ENCODE results near the gene HELZ. TPM values are rescaled to one million over a fixed set of nuclear protein-coding genes. Genes with fewer than 3 reads are reported as not detected.
"Not testable (repeated sequence)": the region's sequence is repeated elsewhere in the genome, so short reads cannot be mapped to it uniquely, and the experiment has no call there.

Gene HELZ
- total RNA-seq, 1 donor from 2014 or later = 86.0 TPM

DNA sequence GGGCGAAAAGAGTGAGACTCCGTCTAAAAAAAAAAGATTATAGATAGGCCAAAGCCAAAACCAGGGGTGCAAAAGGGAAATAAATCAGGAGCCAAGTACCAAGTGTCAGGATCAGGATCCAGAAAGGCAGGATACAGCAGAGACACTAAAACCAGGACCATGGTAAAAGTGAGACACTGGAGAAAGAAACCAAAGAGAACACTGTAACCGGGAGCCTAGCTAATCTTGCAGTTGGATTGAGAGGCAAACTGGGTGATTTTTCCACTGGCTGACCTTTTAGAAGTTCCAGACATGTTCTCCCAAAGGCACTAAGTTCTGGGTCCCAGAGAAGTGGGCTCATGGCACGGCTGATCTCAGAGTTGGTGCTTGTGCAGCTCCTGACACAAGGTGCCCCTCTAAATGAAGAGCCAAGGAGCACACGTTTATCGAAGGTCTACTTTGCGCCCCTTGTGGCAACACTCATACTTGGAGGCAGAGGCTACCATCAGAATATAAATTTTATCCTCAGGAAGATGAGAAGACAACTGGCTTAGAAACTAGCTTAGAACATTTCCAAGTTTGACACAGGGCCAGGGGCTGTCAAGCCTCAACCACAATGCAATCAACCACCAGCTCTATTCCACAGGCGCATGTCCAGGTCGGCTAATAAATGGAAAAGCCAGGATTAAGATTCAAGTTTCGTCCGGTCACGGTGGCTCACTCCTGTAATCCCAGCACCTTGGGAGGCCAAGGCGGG lies 27.5 kb upstream of the HELZ start:
- intact Hi-C loops (cut with DNase I) = no loop called here
- DNase-seq (ENCODE audit: low spot score) (no peak), ATAC-seq (no peak)

DNA sequence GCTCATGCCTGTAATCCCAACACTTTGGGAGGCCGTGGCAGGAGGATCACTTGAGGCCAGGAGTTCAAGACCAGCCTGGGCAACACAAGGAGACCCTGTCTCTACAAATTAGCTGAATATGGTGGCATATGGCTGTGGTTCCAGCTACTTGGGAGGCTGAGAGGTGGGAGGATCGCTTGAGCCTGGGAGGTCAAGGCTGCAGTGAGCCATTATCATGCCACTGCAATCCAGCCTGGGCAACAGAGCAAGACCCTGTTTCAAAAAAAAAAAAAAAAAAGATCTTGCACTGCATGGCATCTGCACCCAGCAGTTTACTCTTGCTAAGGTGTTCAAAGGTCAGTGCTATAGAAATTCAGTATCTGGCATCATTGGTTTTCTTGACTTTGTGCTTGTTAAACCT lies 26.2 kb upstream of the HELZ start:
- DNase-seq (ENCODE audit: low spot score); intact Hi-C loops (cut with DNase I); ATAC-seq: not testable (repeated sequence)

DNA sequence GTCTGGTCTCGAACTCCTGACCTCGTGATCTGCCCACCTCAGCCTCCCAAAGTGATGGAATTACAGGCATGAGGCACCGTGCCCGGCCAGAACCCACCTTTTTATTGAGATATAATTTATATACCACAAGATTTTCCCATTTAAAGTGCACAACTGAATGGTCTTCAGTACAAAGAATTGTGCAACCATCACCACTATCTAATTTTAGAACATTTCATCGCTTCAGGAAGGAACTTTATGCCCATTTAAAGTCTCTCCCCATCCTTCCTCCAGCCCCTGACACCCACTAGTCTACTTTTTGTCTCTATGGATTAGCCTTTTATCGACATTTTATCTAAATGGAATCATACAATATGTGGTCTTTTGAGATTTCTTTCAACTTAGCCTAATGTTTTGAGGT lies 25.4 kb upstream of the HELZ start:
- intact Hi-C loops (cut with DNase I) = loop anchor here (1.0 kb wide), 1 partner anchor 33 kb away; no protein-coding TSS in a partner anchor
- no peak for ATAC-seq
- no peak for DNase-seq (ENCODE audit: low spot score)

DNA sequence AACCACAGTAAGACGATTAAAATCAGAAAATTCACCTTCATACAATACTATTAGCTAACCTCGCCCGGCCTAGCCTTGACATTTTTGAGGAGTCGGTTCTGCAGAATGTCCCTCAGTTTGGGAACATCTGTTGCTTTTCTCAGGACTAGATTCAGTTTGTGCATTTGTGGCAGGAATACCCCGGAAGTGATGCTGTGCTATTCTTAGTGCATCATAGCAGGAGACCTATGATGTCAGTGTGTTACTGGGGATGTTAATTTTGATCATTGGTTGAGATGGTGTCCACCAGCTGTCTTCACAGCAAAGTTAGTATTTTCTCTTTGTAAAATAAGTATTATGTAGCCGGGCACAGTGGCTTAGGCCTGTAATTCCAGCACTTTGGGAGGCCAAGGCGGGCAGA lies 21.5 kb upstream of the HELZ start:
- DNase-seq (ENCODE audit: low spot score) (peak; percentile 25), ATAC-seq (no peak)
- intact Hi-C loops (cut with DNase I) = no loop called here

DNA sequence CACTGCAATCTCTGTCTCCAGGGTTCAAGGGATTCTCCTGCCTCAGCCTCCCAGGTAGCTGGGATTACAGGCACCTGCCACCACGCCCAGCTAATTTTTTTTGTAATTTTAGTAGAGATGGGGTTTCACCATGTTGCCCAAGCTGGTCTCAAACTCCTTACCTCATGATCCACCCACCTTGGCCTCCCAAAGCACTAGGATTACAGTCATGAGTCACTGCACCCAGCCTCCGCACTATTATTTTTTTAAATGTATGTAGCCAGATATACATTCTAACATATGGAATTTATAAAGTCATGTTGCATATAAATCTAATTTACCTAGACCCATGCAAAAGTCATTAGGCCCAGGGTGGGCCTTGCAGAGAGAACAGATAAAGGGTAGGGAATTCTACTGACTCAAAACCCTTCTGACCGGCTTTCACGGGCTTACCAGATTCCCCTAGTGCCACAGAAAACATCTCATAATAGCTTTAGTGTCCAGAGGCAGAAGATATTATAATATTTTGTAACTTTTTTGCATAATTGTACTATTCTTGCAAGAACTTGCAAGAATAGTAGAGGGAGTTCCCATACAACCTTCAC lies 20.5 kb upstream of the HELZ start:
- DNase-seq (ENCODE audit: low spot score) (no peak), ATAC-seq (no peak)
- intact Hi-C loops (cut with DNase I) = no loop called here

DNA sequence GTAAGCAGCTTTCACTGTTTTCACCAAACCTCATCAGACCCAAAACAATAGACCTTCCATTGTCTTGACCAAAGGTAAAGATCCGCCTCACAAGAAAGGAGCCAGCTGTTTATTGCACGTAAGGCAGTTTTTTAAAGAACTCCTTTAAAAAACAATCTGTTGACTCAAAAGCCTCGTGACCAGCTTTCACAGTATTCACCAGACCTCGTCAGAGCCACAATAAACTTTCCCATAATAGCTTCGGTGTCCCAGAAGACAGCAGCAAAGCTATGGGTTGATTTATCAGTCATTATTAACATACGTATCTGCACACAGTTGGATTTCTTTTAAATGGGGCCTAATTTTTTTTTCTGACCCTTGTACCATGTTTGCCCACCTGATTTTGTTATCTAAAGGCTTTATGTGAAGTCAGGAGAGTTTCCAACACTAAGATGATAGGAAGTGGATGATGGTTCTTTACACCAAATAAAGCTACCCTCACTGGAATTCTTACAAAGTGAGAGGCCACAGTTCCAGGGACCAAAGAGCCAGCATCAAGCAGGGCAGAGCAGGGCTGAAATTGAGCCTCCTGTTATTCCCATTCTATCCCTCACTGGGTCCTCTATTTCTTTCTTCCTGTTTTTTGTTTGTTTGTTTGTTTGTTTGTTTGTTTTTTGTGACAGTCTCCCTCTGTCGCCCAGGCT lies 17.6 kb upstream of the HELZ start:
- intact Hi-C loops (cut with DNase I) = no loop called here
- no peak for DNase-seq (ENCODE audit: low spot score)
- ATAC-seq = no peak

DNA sequence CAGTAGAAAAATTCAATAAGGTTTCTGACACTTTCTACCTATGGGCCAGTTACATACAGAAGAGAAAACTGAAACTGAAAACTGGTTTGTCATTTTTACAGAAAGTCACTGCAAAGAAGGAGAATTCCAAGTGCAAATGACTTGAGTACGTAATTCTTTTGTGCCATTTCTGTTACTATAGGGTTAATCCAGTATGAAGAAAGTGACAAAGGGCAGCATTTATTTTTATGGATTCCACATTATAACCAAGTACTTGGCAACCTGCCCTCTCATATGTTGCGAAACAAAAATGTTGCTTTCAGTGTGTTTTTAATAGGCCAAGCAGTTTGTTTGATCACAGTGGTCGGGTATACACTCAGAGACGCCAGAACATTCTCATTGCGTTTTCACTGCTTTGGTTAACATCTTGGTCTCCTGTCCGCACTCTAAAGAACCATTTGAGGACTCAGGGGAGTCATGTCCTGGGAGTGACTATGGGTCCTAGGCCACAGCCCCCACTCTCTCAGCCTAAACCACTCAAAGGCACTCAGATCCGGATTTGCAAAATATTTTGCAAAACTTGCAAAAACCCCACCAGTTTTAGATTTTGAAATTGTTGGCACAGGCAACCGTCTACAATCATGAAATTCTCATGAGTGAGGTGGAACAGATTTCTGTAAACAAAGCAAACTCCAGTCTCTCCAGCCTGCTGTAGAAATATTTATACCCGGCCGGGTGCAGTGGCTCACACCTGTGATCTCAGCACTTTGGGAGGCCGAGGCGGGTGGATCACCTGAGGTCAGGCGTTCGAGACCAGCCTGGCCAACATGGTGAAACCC lies 15.4 kb upstream of the HELZ start:
- intact Hi-C loops (cut with DNase I) = no loop called here
- ATAC-seq (peak; percentile 88), DNase-seq (ENCODE audit: low spot score) (no peak)

DNA sequence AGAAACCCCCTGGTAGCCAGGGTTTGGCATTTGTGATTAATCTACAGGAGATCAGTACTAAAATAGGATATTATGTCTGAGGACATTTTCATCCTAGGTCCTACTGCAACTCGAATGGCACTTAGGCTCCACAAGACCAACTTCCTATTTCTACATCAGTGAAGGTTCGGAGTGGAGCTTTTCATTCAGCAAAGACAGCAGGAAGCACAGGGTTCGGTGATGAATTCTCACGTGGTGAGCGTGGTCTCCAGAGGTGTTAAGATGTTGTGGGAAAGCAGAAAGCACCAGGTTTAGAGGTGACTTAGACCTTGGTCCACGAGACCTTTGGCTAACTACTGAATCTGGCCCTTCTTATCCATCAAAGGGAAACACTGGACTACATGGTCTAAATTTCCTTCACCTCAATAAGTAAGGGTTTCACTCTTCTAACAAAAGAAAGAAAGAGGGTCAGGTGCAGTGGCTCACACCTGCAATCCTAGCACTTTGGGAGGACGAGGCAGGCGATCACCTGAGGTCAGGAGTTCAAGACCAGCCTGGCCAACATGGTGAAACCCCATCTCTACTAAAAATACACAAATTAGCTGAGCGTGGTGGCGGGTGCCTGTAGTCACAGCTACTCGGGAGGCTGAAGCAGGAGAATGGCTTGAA lies 13.9 kb upstream of the HELZ start:
- intact Hi-C loops (cut with DNase I) = no loop called here
- no peak for DNase-seq (ENCODE audit: low spot score)
- no peak for ATAC-seq

DNA sequence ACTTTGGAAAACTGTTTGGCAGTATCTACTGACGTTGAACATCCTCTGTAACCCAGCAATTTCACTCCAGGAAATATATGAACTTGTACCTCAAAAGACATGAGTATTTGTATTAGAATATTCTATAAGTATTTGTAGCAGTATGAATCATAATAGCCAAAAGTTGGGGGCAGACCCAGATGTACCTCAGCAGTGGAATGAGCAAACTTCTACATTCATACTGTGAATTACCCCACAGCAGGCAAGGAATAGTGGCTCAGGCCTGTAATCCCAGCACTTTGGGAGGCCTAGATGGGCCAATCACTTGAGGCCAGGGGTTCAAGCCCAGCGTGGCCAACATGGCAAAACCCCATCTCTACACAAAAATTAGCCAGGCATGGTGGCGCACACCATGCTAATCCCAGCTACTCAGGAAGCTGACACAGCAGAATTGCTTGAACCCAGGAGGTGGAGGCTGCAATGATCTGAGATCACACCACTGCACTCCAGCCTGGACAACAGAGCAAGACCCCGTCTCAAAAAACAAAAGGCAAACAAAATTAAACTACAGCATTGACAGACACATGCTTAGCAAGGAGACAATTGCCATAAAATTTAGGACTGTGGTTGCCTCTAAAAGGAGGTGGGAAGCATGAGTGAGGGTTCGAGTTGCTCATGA lies 11.2 kb upstream of the HELZ start:
- no peak for DNase-seq (ENCODE audit: low spot score)
- intact Hi-C loops (cut with DNase I) = no loop called here
- no peak for ATAC-seq

DNA sequence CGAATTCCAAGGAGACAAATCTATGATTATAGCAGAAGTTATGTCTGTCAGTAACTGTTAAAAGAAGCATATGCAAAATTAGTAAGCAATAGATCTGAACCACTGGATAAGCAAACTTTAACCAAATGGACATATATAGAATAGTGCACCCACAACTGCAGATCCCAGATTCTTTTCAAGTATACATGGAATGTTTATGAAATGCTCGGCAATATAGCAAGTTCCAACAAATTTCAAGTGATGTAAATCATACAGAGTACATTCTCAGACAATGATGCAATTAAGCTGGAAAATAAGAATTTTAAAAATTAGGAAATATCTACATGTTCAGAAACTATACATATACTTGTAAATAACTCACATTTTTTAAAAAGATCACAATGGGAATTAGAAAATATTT lies 8.4 kb upstream of the HELZ start:
- DNase-seq (ENCODE audit: low spot score) = no peak
- ATAC-seq = no peak
- intact Hi-C loops (cut with DNase I) = no loop called here

DNA sequence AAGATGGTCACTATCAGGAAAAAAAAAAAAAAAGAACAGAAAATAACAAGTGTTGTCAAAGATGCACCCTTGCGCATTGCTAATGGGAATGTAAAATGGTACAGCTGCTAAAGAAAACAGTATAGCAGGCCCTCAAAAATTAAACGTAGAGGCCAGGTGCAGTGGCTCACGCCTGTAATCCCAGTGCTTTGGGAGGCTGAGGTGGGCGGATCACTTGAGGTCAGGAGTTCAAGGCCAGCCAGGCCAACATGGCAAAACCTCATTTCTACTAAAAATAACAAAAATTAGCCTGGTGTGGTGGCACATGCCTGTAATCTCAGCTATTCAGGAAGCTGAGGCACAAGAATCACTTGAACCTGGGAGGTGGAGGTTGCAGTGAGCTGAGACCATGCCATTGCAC lies 6.6 kb upstream of the HELZ start:
- DNase-seq (ENCODE audit: low spot score); intact Hi-C loops (cut with DNase I): not testable (repeated sequence)

DNA sequence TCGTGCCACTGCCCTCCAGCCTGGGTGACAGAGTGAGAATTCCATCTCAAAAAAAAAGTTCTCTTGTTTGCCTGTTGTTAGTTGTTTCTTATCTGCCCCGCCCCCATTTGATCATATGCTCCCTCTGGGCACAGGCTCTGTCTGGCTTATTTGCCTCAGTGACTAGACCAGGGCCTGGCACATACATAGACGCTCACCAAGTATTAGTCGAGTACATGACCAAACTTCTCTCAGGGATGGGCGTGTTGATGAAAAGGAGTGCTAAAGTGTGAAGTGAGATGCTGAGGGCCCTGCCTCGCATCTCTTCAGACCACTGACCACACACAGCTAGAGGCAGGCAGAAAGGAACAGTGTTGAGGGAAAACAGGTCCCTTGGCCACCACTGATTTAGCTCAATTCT lies 3.3 kb upstream of the HELZ start:
- ATAC-seq (no peak), DNase-seq (ENCODE audit: low spot score) (no peak)
- intact Hi-C loops (cut with DNase I) = no loop called here

More for the DNA sequence above, 6.6 kb upstream of the HELZ start:
- ATAC-seq = not testable (repeated sequence)

DNA sequence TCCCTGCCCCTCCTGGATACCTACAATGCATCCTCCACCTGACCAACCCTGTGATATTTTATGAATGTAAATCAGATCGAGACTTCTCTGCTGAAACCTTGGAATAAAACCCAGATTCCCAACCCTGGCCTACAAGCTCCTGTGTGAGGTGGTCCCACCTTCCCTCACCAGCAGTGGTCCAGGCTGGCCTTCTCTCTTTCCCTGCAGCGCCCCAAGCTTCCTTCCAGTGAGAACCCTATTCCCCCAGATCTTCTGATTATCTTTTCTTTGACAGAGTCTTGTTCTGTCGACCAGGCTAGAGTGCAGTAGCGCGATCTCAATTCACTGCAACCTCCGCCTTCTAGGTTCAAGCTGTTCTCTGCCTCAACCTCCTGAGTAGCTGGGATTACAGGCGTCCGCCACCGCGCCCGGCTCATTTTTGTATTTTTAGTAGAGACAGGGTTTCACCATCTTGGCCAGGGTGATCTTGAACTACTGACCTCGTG lies 2.5 kb upstream of the HELZ start:
- no peak for DNase-seq (ENCODE audit: low spot score)
- intact Hi-C loops (cut with DNase I) = no loop called here
- no peak for ATAC-seq

DNA sequence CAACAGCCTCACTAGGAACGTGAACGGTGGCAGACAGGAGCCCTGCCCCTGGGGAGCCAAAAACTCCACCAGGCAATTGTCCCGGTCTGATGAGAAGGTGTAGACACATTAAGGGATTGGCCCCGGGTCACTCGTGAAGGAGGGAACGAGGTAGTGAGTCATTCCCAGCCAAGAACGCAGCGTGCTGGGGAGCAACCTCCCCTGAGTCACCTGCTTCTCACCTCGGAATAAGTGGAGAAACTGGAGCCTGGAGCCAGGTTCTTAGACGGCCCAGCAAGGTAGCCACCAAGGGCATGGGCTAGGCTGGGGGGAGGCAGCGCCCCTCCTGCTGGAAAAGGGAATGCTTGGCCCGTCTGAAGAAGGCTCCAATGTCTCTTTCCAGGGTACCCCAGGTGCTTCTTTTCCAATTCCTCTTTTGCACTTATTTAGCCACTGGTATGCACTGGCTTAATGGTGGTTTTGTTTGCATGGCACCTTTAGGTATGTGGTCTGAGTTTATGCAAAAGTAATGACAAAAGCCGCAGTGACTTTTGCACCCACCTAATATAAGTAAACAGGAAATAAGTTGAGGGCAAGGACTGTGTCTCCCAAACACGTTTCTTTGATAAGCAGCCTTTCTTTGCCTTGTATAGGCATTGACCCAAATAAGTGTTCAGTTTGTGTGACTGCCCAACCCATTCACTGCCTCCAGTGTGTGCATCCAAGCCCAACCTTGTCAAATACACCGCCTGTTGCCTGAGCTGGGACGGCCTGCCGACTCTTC lies 1.8 kb upstream of the HELZ start:
- intact Hi-C loops (cut with DNase I) = no loop called here
- DNase-seq (ENCODE audit: low spot score) = no peak
- peak; percentile 6 for ATAC-seq

DNA sequence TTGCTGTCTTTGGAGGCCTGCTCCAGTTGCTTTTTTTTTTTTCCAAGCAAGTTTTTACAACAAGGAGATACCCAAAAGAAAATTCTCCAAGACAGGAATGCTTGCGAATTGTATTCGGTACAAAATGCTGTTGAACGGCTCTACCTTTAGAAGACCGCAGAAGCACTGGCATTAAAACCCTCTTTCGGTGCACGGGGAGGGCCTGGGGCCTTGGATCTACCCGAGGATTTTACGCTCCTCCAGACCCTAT lies 1.3 kb upstream of the HELZ start:
- ATAC-seq (no peak), DNase-seq (ENCODE audit: low spot score) (no peak)
- intact Hi-C loops (cut with DNase I) = no loop called here

DNA sequence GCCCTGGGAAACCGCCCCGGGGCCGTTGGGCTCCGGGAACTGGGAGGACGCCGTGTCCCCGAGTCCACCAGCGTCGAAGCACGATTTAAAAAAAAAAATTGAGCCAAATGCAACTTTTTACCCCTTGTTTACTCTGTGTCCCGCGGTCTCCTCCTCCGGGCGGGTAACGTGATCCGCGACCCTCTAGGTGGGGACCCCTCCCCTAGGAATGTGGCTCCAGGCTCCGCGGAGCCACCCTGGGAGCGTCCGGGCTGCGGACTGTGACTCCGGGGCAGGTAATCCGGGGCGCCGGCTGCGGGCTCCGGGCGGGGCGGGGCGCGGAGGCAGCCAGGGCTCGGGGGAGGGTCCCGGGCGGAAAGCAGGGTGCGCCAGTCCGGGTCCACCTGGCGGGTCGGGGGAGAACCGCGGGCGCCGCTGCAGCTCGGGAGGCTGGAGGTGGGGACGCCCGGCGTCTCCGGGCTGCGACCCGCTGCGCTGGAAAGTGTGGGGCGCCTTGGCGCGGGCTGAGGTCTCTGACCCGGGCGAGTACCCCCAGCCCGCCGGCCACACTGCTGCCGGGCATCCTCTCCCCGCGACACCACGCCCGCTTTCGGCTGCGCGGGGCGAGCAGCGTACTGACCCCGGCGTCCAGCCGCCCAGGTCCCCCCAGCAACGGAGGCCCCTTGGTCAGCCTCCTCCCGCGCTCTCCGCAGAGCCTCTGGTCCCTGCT lies 852 bp upstream of the HELZ start:
- ATAC-seq = peak; percentile 31
- intact Hi-C loops (cut with DNase I) = no loop called here
- DNase-seq (ENCODE audit: low spot score) = peak; percentile 62

DNA sequence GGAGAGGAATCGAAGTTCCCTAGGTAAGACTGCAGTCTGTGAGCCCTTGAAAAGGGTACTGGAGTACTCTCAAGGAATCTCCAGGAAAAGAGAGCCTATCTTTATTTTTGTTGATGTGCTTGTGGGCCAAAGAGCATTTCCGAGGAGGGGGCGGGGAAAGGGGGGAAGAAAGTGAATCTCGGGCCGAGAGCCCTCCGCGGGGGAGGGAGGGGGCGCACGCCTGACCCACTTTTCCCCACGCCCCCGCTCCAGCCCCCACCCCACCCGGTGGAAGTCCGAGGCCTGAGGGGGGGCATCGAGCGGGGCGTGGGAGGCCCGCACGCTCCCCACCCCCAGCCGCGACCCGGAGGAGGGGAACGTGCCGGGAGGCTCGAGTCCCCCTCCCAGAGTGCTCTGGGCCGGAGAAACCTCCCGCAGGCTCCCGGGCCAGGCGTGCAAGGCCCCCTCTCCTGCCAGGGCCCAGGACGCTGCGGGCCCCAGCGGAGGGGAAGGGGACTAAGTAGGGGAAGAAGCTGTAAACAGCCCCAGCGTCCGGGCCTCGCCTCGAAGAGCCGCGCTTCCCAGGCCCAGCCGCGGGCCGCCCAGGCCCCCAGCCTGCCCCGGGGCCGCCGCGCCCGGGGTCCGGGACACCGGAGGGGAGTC lies 444 bp downstream of the HELZ start:
- peak; percentile 63 for DNase-seq (ENCODE audit: low spot score)
- intact Hi-C loops (cut with DNase I) = no loop called here
- ATAC-seq = peak; percentile 9
